Measurements from ENCODE around the gene ELMO1. TPM values are rescaled to one million over a fixed set of nuclear protein-coding genes. Genes with fewer than 3 reads are reported as not detected.

Gene ELMO1
- total RNA-seq, 1 experiment from 2014 or later: 1.1 TPM

GRCh38 chr7:36810489-36810888, 638.2 kb downstream of the ELMO1 start (continued):
- TF ChIP-seq MAX (IDR thresholded peaks at IDR 0.05): no peak
- TF ChIP-seq ZFX (IDR thresholded peaks at IDR 0.05): no peak
- TF ChIP-seq EZH2 (IDR thresholded peaks at IDR 0.05): no peak
- TF ChIP-seq CEBPB (IDR thresholded peaks at IDR 0.05; ENCODE audit: low read depth): no peak
- no peak for TF ChIP-seq ZNF274 (IDR thresholded peaks at IDR 0.05; ENCODE audit: low read depth, low read length)
- TF ChIP-seq POLR2A (IDR thresholded peaks at IDR 0.05; ENCODE audit: borderline replicate concordance, extremely low read depth, insufficient read depth, insufficient read length): no peak
- TF ChIP-seq SP1 (IDR thresholded peaks at IDR 0.05; ENCODE audit: low read depth): no peak
- no peak for TF ChIP-seq JUND (IDR thresholded peaks at IDR 0.05)
- TF ChIP-seq SIN3A (IDR thresholded peaks at IDR 0.05; ENCODE audit: low read depth): no peak
- no peak for TF ChIP-seq ATF3 (IDR thresholded peaks at IDR 0.05)
- TF ChIP-seq EGR1 (IDR thresholded peaks at IDR 0.05; ENCODE audit: low read depth): no peak
- TF ChIP-seq EZH2phosphoT487 (IDR thresholded peaks at IDR 0.05; ENCODE audit: borderline replicate concordance): no peak
- no peak for TF ChIP-seq TCF7L2 (IDR thresholded peaks at IDR 0.05; ENCODE audit: borderline replicate concordance, extremely low read depth, insufficient read depth, insufficient read length)
- no peak for TF ChIP-seq POLR2AphosphoS5 (IDR thresholded peaks at IDR 0.05; ENCODE audit: low read depth, low read length)

GRCh38 chr7:36810032-36810431, 638.6 kb downstream of the ELMO1 start:
- Histone ChIP-seq H3K4me1 (ENCODE audit: control insufficient read depth in 1 of 2, insufficient read depth in 2 of 2, low read length in 2 of 2) (no peaks in the 10 kb centered on the region), H3K4me2 (ENCODE audit: low read length) (no peak overlapping the region), H3K9me3 (ENCODE audit: control insufficient read depth in 1 of 2, insufficient read depth in 1 of 2, low read depth in 1 of 2, low read length in 2 of 2) (no peaks in the 10 kb centered on the region), H3K4me3 (replicated peaks in 1 of 2; ENCODE audit: low read depth in 1 of 2, low read length in 2 of 2) (no peak overlapping the region), H3K36me3 (ENCODE audit: control insufficient read depth in 1 of 2, insufficient read depth in 2 of 2, low read length in 2 of 2) (no peaks in the 10 kb centered on the region), H4K20me1 (ENCODE audit: insufficient read depth) (no peaks in the 10 kb centered on the region), H3K79me2 (ENCODE audit: insufficient read depth, low read length) (no peaks in the 10 kb centered on the region), H3K9ac (ENCODE audit: low read length) (no peak overlapping the region), H3K27ac (ENCODE audit: low read depth, low read length) (no peak overlapping the region), H3K27me3 (ENCODE audit: insufficient read depth, low read length) (no peaks in the 10 kb centered on the region), H3K9me2 (ENCODE audit: insufficient read depth) (no peaks in the 10 kb centered on the region), H2AFZ (ENCODE audit: low read depth, low read length, poor library complexity, severe bottlenecking) (no peak overlapping the region)
- ATAC-seq (no peak), DNase-seq (ENCODE audit: low read depth, low spot score) (no peak)
- no TSS peak for BruUV-seq (replicated peaks)
- CTCF ChIA-PET: no interaction called here
- POLR2A ChIA-PET: no interaction called here
- RAD21 ChIA-PET (ENCODE audit: low non-redundant PET in 1 of 2, low total read pairs in 2 of 2, uncharacterized antibody in 2 of 2, unreplicated experiment in 2 of 2): no interaction called here
- intact Hi-C loops (cut with micrococcal nuclease): no loop called here
- TF ChIP-seq CTCF (IDR thresholded peaks at IDR 0.05 in 2 of 3, conservative IDR thresholded peaks at IDR 0.05 in 1 of 3; ENCODE audit: borderline replicate concordance in 1 of 3, insufficient read depth in 1 of 3, low read depth in 2 of 3, low read length in 2 of 3) (no peak), REST (IDR thresholded peaks at IDR 0.05; ENCODE audit: low read depth) (no peak), SP1 (IDR thresholded peaks at IDR 0.05; ENCODE audit: low read depth) (no peak), CBX3 (IDR thresholded peaks at IDR 0.05; ENCODE audit: low read depth) (no peak), ATF3 (IDR thresholded peaks at IDR 0.05) (no peak), ELF1 (IDR thresholded peaks at IDR 0.05; ENCODE audit: borderline replicate concordance, low read depth) (no peak), RAD21 (IDR thresholded peaks at IDR 0.05; ENCODE audit: low read depth) (no peak), EZH2 (IDR thresholded peaks at IDR 0.05) (no peak), EGR1 (IDR thresholded peaks at IDR 0.05; ENCODE audit: low read depth) (no peak), TCF7L2 (IDR thresholded peaks at IDR 0.05; ENCODE audit: borderline replicate concordance, extremely low read depth, insufficient read depth, insufficient read length) (no peak), POLR2AphosphoS5 (IDR thresholded peaks at IDR 0.05; ENCODE audit: low read depth, low read length) (no peak)
